Epithelial cell of proximal tubule (primary cell): Measurements from ENCODE around the gene DYNC1H1. TPM values are rescaled to one million over a fixed set of nuclear protein-coding genes. Genes with fewer than 3 reads are reported as not detected.
A peak's percentile ranks its signal among the peaks of the same experiment; 100 is the strongest.
"Not testable (repeated sequence)": the region's sequence is repeated elsewhere in the genome, so short reads cannot be mapped to it uniquely, and the experiment has no call there.

Source experiments
- DNase-seq: peaks from one replicate; pipeline ENCODE4 v3.0.0-alpha.2; 2011; ENCODE audit warnings: low read depth
- H3K4me3 ChIP-seq: 2 replicates; pipeline ENCODE4 v1.5.1; 2011; ENCODE audit warnings: low read depth, mild to moderate bottlenecking, low read length
- CTCF ChIP-seq: conservative IDR thresholded peaks from 2 replicates; pipeline ENCODE4 v1.5.1; 2012; ENCODE audit warnings: low read depth, mild to moderate bottlenecking, low read length
- total RNA-seq: library from RNA; depleted of rRNA; stranded (reverse); fragments of >200 nt; gene quantifications from 2 replicates; pipeline ENCODE4 v1.2.3, GENCODE V29; 2015

Gene DYNC1H1
- total RNA-seq, 1 donor from 2014 or later: 402 TPM

GRCh38 chr14:101968186-101968585 lies 3.8 kb downstream of the DYNC1H1 start:
- TF ChIP-seq CTCF: no peak
- DNase-seq: no peak
- H3K4me3 ChIP-seq: no peak overlapping the region

GRCh38 chr14:101969481-101969880 lies 5.1 kb downstream of the DYNC1H1 start:
- no peak overlapping the region for H3K4me3 ChIP-seq
- no peak for DNase-seq
- TF ChIP-seq CTCF: no peak

GRCh38 chr14:101970830-101971400 lies 6.5 kb downstream of the DYNC1H1 start:
- no peak for DNase-seq
- no peak overlapping the region for H3K4me3 ChIP-seq
- TF ChIP-seq CTCF: no peak

GRCh38 chr14:101971458-101971857 lies 7.1 kb downstream of the DYNC1H1 start:
- not testable (repeated sequence) for DNase-seq, H3K4me3 ChIP-seq

- no peak overlapping the region for H3K4me3 ChIP-seq
- TF ChIP-seq CTCF: no peak
- peak; percentile 94 for DNase-seq
Measured at GRCh38 chr14:101972126-101972866, 7.9 kb downstream of the DYNC1H1 start.

GRCh38 chr14:101973356-101973755 lies 9.0 kb downstream of the DYNC1H1 start:
- no peak for TF ChIP-seq CTCF
- no peak overlapping the region for H3K4me3 ChIP-seq
- no peak for DNase-seq

GRCh38 chr14:101975231-101975630 lies 10.9 kb downstream of the DYNC1H1 start:
- DNase-seq: no peak
- TF ChIP-seq CTCF: no peak
- no peak overlapping the region for H3K4me3 ChIP-seq
